COLO668 (cell line): ENCODE measurements around the gene BEND7.
"Not testable (repeated sequence)": the region's sequence is repeated elsewhere in the genome, so short reads cannot be mapped to it uniquely, and the experiment has no call there.

Experiments used
- DNase-seq: peaks from one replicate; lab custom pipeline; 2025; ENCODE audit not compliant: unreplicated experiment; lab: John Stamatoyannopoulos, UW

Gene BEND7

DNA sequence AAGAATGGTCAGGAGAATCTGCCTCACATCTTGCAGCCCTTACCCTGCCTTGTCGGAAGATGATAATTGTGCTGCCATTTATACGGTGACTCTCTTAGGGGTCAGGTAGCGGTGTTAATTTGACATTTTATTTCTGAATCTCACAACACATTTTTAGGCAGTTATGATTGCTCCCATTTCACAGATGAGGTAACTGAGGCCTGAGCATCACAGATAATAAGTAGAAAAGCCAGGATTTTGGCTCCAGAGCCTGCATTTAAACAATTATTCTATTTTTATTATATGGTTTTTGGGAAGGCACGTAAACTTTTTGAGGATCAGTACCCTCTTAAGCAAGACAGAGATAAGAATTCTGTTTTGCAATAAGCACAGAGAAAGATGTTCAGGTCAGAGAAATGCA is 103.4 kb downstream of the BEND7 start:
- DNase-seq: no peak

DNA sequence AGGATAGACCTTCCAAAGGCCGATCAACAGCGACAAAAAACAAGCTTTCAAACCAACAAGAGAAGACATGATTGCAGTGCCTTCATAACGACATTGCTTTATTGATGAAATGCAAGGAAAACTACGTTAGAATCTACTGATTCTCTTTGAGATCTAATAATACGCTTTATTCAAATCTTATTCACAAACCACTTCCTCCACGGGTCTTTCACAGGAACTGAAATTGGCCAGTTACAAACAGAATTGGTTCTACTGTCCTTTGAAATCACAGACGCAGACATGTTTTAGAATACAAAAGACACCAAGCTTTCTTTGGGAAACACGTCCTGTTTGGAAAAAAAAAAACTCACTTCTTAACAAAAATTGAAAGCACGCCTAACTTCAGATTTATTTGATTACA is 106.0 kb downstream of the BEND7 start:
- no peak for DNase-seq

DNA sequence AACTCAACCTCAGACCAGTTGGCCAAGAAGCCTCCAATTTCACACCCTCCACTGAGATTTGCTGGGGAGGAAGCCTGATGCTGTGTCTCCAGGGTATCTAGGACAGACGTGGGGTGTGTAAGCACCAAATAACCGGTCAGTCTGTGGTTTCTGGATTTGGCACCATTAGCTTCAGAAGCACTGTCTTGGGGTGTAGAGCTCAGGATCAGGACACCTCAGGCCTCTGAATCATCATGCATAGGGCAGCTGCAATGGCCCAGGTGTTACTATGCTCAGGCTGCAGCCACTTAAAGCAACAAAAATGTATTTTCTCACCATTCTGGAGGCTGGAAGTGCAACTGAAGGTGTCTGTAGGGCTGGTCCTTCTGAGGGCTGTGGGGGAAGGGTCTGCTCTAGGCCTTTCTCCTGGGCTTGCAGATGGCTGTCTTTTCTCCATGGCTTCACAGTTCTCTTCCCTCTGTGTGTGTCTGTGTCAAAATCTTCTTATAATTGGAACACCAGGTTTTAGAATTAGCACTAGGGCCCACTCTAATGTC is 107.4 kb downstream of the BEND7 start:
- DNase-seq: no peak

DNA sequence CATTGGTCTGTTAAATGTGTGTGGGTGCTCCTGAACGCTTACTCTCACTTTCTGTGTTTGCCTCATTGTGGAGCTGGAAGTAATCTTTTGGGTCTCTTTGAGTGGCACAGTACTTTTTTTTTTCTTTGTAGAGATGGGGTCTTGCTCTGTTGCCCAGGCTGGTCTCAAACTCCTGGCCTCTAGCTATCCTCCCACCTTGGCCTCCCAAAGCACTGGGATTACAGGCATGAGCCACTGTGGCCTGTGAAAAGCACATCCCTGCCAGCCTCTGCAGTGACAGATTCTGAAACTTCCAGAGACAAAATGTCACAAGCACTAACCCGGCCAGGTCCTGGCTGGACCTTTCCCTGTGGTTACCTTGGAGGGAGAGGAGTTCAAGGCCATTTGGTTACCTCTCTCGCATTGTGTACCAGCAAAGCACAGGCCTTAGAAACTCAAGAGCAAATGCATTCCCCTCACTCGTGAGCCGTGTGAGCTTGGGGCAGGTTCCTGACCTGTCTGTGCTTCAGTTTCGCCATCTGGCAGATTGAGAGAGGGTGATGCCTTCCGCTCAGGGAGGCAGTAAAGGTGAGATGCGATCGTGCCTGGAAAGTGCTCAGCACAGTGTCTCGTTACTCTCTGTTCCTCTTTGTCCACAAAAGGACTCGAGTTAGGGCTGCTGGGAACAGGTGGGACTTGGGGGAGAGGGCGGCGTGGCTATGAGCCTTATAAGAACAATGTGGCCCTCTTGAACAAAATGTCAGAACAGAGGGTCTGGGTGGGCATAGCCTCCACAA is 108.1 kb downstream of the BEND7 start:
- no peak for DNase-seq

DNA sequence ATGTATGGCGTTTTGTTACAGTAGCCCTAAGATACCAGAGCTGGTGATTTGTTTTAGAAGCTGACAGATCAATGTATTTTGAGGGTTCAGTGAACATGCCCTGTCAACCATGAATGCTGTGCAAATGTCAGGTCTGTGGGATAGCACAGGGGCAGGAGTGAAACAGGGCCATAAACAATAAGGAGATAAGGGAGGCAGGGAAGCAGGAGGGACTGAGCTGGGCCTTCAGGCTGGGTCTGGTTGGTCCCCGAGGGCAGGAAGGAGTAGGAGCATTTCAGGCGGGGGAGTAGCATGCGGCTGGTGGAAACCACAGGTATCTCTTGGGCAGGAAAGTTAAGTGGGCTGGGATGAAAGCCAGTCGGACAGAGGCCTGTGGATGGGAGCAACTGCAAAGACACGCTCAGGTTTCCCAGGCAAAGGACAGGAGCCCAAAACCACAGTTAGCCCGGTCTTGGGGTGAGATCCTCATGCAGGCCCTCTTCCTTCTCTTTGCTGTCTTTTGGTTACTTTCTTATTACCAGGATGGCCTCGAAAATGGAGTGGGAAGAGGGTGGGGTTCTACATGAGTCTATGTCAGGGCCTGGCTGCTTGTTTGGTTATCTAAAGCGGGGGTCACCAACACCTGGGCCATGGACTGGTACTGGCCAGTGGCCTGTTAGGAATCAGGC is 111.2 kb downstream of the BEND7 start:
- DNase-seq: no peak

DNA sequence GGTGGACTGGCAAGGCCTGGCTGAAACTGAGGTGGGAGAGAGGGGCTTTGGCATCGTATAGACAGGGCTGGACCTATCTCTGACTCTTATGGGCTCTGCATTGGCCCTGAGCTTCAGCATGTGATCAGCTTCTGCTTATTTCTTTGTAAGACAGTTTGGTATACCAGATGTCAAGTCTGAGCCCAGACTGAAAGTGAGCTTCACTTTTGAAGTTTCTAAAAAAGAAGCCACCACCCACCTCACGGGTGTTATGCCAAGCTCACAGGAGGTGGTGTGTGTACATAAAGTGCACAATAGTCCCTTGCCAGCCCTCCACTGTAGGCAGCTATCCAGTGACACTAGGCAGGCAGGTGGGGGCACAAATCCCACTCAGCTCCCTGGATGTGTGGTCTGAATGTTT is 112.1 kb downstream of the BEND7 start:
- DNase-seq: no peak

DNA sequence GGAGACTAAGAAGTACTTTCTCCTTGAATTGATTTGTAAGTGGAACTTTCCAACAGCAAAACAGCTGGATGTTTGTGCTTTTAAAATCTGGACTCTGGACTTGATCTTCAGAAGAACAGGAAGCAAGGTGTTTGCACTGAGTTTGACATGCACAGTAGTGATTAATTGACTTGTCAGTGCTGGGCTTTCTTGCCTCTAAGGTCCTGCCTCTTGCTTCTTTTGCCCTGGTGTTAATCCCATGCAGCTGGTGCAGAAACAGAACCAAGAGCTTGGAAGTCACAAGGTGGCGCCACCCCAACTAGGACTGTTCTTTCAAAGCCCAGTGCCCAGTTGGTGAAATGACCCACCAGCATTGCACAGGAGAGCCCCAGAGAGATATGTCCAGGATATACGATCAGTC is 114.0 kb downstream of the BEND7 start:
- DNase-seq: no peak

DNA sequence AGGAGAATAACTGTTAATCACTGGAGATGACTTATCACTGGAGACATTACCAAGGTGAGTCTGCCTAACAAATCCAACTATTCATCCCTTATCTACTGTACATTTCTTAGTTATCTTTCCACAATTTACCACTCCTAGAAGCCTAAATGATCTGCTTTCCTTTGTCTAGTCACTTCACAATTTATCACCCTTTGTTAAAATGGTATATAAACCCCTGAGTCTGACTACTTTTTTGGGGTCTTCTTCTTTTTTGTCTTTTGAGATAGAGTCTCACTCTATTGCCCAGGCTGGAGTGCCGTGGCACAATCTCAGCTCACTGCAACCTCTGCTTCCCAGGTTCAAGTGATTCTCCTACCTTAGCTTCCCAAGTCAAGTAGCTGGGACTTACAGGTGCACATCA is 114.7 kb downstream of the BEND7 start:
- DNase-seq: no peak

DNA sequence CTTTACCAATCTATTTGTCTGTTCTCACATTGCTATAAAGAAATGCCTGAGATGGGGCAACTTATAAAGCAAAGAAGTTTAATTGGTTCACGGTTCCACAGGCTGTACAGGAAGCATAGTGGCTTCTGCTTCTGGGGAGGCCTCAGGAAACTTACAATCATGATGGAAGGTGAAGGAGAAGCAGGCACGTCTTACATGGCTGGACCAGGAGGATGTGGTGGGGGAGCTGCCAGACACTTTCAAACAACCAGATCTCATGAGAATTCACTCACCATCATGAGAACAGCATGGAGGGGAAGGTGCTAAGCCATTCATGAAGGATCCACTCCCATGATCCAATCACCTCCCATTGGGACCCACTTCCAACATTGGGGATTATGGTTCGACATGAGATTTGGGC is 115.9 kb downstream of the BEND7 start:
- DNase-seq: no peak

DNA sequence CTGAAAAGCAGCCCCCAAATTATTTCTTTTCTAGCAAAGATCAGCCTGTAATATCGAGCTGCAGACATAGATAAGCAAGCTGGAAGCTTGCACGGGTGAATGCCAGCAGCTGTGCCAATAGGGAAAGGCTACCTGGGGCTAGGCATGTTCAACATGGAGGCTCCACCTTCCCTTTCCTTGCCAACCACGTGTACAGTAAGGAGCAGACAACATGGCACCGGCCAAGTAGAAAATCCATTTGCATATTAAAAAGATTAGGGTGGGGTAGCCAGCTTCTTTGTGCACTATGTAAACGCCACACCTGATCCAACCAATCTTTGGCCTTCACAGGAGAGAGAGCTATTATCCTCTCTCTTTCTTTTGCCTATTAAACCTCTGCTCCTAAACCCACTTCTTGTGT is 124.0 kb downstream of the BEND7 start:
- no peak for DNase-seq

DNA sequence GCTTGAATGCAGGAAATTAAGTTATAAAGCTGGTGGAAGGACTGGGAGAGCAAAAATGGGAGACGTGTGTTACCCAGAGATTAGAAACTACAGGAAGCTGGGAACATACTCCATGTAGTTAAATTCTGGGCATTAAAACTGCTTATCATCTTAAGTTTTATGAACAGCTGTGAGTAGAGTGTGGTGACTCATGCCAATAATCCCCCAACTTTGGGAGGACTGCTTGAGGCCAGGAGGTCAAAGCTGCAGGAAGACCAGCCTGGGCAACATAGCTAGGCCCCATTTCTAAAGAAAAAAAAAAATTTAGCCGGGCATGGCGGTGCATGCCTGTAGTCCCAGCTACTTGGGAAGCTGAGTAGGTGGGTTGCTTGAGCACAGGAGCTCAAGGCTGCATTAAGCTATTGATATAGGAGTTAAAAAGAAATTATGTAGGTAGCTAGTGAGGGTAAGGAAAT is 124.5 kb downstream of the BEND7 start:
- DNase-seq: no peak

DNA sequence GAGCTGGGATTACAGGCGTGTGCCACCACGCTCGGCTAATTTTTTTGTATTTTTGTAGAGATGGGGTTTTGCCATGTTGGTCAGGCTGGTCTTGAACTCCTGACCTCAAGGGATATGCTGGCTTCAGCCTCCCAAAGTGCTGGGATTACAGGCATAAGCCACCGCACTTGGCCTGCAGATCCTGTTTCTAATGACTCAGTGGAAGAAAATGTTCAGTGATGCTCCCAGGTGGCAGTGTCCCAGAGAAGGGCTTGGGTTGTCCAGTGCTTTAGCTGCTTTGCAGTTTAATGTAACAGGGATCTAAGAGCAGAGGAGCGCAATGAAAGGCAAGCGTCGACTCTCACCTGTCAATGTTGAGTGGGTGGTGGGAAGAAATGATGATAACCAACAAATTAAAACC is 125.4 kb downstream of the BEND7 start:
- DNase-seq: not testable (repeated sequence)

DNA sequence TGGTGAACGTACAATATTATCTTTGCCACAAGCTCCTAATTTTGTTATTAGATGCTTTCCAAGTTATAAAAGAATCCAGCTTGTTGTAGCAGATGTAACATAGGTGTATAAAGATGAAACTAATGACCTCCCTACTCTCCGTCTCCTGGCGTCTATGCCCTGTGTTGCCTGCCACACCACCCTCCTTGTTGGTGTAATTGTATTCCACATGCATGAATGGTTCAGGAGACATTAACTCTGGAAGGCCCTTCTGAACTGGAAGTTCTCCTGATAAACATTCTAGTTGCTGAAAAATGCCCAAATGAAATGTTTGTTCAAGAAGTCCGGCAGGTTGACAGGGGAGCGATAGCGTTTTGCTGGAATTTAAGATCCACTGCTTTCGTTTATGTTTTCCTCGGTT is 126.8 kb downstream of the BEND7 start:
- DNase-seq: no peak

DNA sequence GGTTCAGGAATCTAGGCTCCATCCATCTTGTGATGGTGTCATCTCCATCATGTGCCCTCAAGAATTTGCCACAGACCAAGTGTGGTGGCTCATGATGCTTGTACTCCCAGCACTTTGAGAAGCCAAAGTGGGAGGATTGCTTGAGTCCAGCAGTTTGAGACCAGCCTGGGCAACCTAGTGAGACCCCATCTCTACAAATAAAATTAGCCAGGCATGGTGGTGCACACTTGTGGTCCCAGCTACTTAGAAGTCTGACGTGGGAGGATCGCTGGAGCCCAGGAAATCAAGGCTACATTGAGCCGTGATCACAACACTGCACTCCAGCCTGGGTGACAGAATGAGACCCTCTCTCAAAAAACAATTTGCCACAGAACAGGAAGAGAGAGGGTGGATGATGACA is 127.7 kb downstream of the BEND7 start:
- no peak for DNase-seq

DNA sequence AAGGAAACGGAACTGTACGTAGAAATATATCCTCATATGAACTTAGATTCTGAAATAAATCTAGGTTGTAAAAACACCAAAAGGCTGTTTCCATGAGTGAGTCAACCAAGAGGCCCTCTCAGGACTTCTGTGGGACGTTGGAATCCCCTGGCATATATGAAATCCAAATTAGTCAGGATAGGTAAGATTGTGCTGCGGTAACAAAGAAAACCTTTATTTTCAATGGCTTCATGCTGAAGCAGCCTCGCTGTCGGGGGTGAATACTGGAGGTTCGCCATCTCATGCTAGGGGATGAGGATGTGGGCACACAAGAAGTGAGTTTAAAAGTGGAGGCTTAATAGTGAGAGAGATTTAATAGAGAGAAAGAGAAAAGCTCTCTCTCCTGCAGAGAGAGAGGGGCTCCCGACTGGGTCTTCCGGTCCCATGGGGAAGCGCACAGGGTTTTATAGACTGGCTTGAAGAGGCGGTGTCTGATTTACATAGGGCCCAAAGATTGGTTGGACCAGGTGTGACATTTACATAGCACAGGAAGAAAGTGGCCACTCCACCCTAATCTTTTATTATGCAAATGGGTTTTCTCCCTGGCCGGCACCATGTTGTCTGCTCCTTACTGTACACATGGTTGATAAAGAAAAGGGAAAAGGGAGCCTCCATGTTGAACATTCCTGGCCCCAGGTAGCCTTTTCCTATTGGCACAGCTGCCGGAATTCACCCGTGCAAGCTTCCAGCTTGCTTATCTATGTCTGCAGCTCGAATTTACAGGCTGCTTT is 128.4 kb downstream of the BEND7 start:
- DNase-seq: no peak

DNA sequence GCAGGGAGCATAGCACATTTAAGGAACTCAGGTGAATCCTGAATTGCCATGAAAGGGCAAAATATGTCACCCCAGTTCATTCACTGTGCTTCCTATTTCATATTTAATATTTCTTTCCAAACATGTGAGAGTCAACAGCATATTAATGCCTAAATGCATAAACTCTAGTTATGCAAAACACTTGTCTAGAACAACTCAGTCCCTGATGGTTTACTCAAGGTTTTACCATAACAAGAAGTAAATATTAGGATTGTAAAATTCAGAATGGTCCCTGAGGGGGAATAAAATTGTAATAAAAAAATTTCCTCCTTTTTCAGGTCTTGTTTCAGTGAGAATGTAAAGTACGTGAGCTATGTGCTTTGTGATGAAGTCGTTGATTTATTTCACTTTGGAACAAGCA is 129.1 kb downstream of the BEND7 start:
- no peak for DNase-seq

DNA sequence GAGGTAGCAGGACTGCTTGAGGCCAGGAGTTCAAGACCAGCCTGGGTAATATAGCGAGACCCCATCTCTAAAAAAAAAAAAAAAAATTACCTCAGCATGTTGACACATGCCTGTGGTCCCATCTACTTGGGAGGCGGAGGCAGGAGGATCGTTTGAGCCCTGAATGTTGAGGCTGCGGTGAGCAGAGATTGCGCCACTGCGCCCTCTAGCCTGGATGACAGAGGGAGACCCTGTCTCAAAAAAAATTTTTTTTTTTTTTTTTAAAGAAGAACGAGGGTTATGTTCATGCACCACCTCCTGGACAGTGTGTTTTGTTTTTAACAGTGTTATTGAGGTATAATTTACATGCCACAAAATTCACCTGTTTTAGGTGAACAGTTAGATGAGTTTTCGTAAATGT is 129.6 kb downstream of the BEND7 start:
- no peak for DNase-seq

DNA sequence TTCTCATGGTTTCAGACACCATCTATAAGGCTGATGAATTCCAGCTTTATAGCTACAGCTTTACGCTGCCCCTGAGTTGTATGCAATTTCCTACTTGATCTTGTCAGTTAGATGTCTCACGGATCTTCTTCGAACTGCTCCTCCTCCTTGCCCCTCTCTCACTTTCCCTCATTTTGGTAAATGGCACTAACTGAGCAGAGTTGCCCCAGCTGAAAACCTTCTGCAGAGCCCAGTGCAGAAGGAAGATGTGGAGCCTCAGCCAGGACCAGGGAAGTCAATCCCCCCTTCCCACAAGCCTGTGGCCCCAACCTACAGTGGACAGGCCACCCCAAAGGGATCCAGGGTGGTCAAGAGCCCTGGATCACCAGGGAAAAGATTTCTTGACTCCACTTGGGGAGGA is 131.8 kb downstream of the BEND7 start:
- DNase-seq: no peak

DNA sequence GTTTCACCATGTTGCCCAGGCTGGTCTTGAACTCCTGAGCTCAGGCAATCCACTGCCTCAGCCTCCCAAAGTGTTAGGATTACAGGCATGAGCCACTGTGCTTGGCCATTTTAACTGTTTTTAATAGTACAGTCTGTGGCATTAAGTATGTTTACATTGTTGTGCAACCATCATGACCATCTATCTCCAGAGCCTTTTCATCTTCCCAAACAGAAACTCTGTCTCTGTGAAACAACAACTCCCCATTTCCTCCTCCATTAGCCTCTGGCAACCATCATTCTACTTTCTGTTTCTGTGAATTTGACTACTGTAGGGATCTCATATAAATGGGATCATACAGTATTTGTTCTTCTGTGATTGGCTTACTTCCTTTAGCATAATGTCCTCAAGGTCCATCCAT is 132.4 kb downstream of the BEND7 start:
- DNase-seq: no peak

DNA sequence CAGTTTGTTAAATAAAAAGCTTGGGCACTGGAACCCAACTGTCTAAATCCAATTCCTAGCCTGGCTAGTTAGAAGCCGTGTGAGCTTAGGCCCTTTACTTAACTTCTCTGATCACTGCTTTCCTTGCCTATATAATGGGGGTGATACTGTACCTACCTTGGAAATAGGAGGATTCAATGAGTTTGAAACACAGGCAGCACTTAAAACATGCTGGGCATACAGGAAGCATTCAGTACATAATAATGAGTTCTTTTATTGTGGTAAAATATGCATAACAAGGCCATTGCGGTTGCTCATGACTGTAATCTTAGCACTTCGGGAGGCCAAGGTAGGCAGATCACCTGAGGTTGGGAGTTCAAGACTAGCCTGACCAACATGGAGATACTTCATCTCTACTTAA is 133.3 kb downstream of the BEND7 start:
- DNase-seq: no peak

DNA sequence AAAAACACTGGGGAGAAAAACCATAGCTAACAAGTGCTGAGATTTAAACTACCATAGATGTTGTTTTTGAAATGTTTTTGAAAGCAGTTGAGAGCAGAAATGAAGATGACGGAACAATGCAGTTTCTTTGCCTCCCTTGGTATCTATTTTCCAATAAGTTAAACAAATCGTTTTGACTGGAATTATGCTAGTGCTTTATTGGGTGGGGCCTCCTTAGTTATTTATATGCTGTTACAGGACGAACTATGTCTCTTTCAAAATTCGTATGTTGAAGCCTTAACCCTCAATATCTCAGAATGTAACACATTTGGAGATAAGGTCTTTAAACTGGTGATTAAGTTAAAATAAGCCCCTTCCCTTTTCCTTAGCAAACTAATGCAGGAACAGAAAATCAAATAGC is 135.2 kb downstream of the BEND7 start:
- DNase-seq: no peak

DNA sequence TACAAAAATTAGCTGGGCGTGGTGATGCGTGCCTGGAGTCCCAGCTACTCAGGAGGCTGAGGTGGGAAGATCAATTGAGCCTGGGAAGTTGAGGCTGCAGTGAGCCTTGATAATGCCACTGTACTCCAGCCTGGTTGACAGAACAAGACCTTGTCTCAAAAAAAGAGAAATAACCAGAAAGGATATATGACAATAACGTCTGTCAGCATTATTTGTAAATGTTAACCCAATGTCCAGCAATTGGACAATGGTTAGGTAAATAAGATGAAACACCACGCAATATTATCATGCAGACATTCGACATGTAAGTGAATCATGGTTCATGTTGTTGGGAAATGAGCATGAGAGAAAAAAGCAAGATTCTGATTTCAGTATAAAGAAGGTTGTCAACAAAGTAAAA is 136.1 kb downstream of the BEND7 start:
- DNase-seq: no peak
